ENCODE data around the gene FGF22.

GRCh38 chr19:625257-625656 lies 14.4 kb upstream of the FGF22 start:
- TF ChIP-seq POLR2A (IDR thresholded peaks at IDR 0.05), result no peak
- TF ChIP-seq POLR2AphosphoS5 (IDR thresholded peaks at IDR 0.05), result no peak
- no peak for TF ChIP-seq EP300 (IDR thresholded peaks at IDR 0.05)

Measured in upper lobe of left lung (tissue), 4 donors.